HG03342 (cell line): ENCODE results near the gene PRAMEF27.
"Not testable (repeated sequence)": the region's sequence is repeated elsewhere in the genome, so short reads cannot be mapped to it uniquely, and the experiment has no call there.

Experiments used
- ATAC-seq: cut with Tn5 transposase; IDR thresholded peaks from one replicate; pipeline ENCODE4 v1.9.1; 2021; ENCODE audit warnings: mild to moderate bottlenecking, moderate library complexity; ENCODE audit not compliant: unreplicated experiment

The PRAMEF27 gene

DNA sequence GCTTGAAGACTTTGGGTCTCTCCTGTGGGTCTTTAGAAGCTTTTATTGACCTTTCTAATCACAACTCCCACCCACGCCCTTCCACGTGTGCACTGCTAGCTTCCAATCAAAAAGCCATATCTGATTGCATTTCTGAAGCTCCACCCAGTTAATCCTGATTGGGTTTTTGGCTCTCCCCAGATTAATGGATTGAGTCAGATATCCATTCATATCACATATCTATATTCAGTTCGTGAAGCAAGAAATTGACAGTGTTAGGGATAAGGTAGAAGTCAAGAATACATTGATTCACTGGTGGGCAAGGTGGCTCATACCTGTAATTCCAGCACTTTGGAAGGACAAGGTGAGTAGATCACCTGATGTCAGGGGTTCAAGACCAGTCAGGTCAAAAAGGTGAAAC lies at the start of gene PRAMEF27:
Gene PRAMEF27, minus strand, starts transcription at position 101 of the 400 bp plus-strand sequence. CDS start 2,916 bp downstream, outside the sequence.
- ATAC-seq: not testable (repeated sequence)

DNA sequence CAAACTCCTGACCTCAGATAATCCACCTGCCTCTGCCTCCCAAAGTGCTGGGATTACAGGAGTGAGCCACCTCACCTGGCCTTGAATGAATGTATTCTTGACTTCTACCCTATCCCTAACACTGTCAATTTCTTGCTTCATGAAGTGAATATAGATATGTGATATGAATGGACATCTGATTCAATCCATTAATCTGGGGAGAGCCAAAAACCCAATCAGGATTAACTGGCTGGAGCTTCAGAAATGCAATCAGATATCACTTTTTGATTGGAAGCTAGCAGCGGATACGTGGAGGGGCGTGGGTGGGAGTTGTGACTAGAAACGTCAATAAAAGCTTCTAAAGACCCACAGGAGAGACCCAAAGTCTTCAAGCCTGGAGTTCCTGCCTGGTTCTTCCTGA lies 14.1 kb upstream of the PRAMEF27 start, which contains the start of gene PRAMEF25:
Gene PRAMEF25, plus strand, starts transcription at position 301 of the 400 bp plus-strand sequence. CDS start 2,920 bp downstream, outside the sequence.
- ATAC-seq: not testable (repeated sequence)

DNA sequence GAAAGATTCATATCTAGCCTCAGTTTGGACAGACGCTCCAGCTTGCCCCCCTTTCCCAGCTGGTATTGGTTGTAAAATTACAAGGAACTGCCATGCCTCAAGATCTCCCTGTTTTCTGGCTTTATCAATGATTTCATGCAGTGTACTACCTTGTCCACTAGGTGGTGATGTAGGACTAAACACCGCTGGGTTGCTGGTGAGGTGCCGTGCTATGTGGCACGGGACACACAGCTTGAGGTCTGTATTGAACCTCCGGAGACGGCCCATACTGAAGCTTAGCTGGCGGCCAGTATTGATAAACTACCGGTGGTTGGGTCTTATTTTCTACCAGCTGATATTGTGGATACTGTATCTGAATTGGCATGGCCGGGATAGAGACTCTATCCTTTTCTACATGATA lies 36.5 kb downstream of the PRAMEF27 start:
- not testable (repeated sequence) for ATAC-seq

DNA sequence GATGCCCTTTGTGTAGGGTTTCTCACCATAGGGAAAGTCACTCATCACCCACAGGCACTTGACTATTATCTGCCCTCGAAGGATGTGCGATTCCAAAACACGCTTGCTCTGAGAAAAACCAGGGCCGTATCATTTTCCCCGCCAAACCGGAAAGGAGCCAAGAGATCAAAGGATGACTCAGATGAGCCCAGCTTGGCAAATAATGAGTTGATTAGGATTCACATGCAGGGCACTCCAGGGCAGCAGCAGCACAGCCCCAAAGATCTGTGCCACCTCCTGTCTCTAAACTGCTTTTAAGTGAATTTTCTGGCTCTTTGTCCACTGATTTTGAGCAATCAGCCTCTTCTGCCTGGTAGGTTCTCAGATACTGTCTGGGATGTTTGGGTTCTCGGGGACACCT lies 44.4 kb downstream of the PRAMEF27 start:
- not testable (repeated sequence) for ATAC-seq

DNA sequence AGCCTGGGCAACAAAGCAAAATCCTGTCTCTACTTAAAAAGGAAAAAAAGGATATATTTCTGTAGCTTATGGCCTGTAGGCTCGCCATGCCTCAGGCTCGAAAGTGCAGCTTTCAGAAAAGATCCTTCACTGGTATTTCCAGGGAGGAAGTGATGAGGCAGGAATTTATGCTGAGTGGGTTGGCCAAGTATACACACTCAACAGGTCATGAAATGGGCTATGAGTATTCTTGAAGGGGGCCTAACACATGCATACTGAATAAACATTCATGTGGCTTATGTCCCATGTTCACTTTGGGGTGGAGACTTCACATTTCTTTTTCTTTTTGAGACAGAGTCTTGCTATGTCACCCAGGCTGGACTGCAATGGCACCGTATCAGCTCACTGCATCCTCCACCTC lies 47.0 kb downstream of the PRAMEF27 start:
- not testable (repeated sequence) for ATAC-seq

DNA sequence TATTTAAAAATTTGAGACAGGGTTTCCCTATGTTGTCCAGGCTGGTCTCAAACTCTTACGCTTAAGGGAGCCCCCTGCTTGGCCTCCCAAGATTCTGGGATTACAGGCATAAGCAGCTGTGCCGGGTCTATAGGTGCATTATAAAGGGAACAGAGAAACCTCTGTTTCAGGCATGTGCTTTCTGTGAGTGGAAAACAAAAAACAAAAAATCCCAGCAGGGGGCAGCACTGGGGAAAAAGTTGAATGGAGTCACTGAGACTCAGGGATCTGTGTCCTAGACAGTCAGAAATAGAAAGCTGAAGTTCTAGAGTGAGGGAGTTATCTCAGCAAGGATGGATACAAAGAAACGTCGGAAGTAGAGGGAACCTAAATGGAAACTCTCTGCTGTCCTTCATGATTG lies 50.6 kb downstream of the PRAMEF27 start:
- not testable (repeated sequence) for ATAC-seq
